ENCODE measurements around the gene NAA20. TPM values are rescaled to one million over a fixed set of nuclear protein-coding genes. Genes with fewer than 3 reads are reported as not detected.

The NAA20 gene
- total RNA-seq, 4 donors from 2014 or later = 45.5 to 73.2 (median 61.5) TPM

DNA sequence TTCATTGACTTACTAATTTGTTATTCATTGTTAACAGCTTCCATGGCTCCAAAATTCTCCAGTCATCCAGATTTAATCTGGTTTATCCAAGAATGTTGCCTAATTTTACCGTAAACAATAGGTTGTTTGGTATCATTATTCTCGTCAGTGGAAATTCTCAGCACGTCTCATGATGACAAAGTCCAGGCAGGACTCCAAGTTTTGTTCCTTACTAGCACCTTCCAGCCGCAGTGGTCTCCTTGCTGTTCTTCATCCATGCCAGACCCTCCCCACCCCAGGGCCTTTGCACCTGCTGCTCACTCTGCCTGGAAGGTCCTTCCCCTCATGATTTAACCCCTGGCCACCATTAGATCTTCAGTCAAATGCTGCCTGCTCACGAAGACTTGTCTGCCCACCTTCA lies 48.1 kb upstream of the NAA20 start:
- in situ Hi-C loops (cut with MboI; ENCODE audit: low sequenced_read_pairs in 4 of 4) (no loop called here), intact Hi-C loops (cut with DNase I; ENCODE audit: low total_unique reads) (no loop called here)
- TF ChIP-seq, protein P1, sequence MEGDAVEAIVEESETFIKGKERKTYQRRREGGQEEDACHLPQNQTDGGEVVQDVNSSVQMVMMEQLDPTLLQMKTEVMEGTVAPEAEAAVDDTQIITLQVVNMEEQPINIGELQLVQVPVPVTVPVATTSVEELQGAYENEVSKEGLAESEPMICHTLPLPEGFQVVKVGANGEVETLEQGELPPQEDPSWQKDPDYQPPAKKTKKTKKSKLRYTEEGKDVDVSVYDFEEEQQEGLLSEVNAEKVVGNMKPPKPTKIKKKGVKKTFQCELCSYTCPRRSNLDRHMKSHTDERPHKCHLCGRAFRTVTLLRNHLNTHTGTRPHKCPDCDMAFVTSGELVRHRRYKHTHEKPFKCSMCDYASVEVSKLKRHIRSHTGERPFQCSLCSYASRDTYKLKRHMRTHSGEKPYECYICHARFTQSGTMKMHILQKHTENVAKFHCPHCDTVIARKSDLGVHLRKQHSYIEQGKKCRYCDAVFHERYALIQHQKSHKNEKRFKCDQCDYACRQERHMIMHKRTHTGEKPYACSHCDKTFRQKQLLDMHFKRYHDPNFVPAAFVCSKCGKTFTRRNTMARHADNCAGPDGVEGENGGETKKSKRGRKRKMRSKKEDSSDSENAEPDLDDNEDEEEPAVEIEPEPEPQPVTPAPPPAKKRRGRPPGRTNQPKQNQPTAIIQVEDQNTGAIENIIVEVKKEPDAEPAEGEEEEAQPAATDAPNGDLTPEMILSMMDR (IDR thresholded peaks at IDR 0.05 in 4 of 5, conservative IDR thresholded peaks at IDR 0.05 in 1 of 5) = no peak
- no peak for TF ChIP-seq POLR2A (IDR thresholded peaks at IDR 0.05)
- Histone ChIP-seq H3K36me3 (peaks cover 0 to 11% of the 10 kb centered on the region in 2 donors), H3K4me1 (peaks cover 25 to 30% of the 10 kb centered on the region in 2 donors), H3K4me3 (no peak overlapping the region), H3K9me3 (no peaks in the 10 kb centered on the region), H3K27me3 (no peaks in the 10 kb centered on the region), H3K27ac (peak overlapping the region; percentile 18 to 67 (median 24))
- no peak for ATAC-seq
- DNase-seq = no peak

DNA sequence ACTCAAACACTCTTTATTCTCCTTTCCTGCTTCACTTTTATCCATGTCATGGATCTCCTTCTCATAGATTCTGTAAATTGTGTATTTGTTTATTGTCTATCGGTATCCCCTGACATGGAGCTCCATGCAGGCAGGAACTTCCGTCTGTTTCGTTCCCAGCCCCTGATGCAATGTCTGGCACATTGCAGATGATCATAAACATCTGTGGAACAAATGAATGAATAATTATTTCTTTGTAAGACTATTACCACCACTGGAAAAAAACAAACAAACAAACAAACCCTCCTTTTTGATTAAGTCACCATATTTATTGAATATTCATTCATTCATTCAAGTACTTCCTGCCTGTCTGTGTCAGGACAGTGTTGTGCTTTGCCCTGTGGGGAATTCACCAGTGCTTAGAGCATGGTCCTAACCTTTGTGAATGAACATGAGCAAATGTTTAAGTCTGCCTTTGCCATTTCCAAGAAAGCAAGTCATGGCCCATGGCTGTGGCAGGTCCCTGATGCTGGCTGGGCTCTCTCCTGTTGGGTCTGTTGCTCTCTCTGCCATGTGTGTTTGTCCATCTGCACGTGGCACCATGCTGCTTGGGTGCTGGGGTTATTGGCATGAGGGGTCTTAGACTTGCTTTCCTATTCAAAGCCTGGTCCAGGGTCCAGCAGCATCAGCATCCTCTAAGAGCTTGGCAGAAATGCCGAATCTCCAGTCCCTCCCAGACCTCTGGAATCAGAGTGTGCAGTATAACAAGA lies 47.5 kb upstream of the NAA20 start:
- H3K4me3 ChIP-seq = no peak overlapping the region
- no peaks in the 10 kb centered on the region for H3K9me3 ChIP-seq
- in situ Hi-C loops (cut with MboI; ENCODE audit: low sequenced_read_pairs in 4 of 4) = no loop called here
- H3K27me3 ChIP-seq = no peaks in the 10 kb centered on the region
- ATAC-seq (no peak), DNase-seq (no peak)
- TF ChIP-seq POLR2A (IDR thresholded peaks at IDR 0.05) = no peak
- TF ChIP-seq, protein P1 (IDR thresholded peaks at IDR 0.05 in 4 of 5, conservative IDR thresholded peaks at IDR 0.05 in 1 of 5) = no peak
- intact Hi-C loops (cut with DNase I; ENCODE audit: low total_unique reads) = loop anchor here (5.0 kb wide), 1 partner anchor 32 kb away; no protein-coding TSS in a partner anchor
- H3K27ac ChIP-seq = peak overlapping the region; percentile 18 to 67 (median 24)
- peaks cover 25 to 30% of the 10 kb centered on the region in 2 donors for H3K4me1 ChIP-seq
- H3K36me3 ChIP-seq = peaks cover 0 to 11% of the 10 kb centered on the region in 2 donors

DNA sequence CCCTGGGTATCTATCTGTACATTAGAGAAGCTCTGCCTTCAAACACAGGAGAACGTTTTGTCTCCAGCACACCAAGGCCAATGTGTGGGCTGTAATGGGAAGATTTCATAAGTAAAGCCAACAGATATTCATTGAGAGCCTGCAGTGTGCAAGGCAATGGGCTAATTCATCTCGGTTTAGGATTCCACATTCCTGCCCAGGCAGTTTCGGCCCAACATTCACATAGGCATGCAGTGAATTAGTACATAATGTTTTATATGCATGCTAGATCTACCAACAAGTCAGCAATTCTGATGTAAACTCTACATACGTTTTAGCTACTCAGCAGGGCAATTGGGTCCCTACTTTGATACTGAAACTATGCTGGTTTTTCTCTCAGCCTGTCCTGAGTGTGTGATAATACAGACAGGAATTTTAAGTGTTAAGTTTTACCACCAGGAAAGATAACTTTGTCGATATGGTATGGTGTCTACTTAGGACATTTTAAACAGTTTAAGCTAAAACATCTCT lies 46.9 kb upstream of the NAA20 start:
- in situ Hi-C loops (cut with MboI; ENCODE audit: low sequenced_read_pairs in 4 of 4) (no loop called here), intact Hi-C loops (cut with DNase I; ENCODE audit: low total_unique reads) (loop anchor here (5.0 kb wide), 1 partner anchor 33 kb away; no protein-coding TSS in a partner anchor)
- ATAC-seq (no peak), DNase-seq (no peak)
- H3K27me3 ChIP-seq = no peaks in the 10 kb centered on the region
- no peak overlapping the region for H3K4me3 ChIP-seq
- H3K9me3 ChIP-seq = no peaks in the 10 kb centered on the region
- peak overlapping the region in 3 of 4 donors; percentile 18 to 67 (median 20) for H3K27ac ChIP-seq
- TF ChIP-seq, protein P1 (IDR thresholded peaks at IDR 0.05 in 4 of 5, conservative IDR thresholded peaks at IDR 0.05 in 1 of 5) = no peak
- no peak for TF ChIP-seq POLR2A (IDR thresholded peaks at IDR 0.05)
- H3K36me3 ChIP-seq = peaks cover 0 to 11% of the 10 kb centered on the region in 2 donors
- peaks cover 21 to 25% of the 10 kb centered on the region in 2 donors for H3K4me1 ChIP-seq

DNA sequence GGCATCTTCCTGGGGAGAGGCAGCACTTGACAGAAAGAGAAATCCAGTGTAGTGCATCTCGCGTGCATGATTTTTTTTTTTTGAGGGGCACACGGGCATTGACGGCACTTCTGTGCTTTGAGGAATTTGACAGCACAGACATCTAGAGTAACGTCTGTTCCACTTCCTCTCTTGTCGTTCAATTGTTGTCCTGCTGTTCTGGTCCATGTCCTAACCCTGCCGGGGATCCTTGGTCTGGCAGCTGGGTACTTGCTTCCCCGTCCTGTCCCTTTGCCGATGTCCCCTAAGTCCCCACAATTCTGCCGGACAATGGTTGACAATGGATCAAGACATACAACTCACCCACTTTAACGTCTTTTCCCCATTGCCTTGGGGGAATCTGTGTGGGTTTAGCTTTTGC lies 46.0 kb upstream of the NAA20 start:
- H3K4me3 ChIP-seq = no peak overlapping the region
- DNase-seq (no peak), ATAC-seq (no peak)
- TF ChIP-seq, protein P1 (IDR thresholded peaks at IDR 0.05 in 4 of 5, conservative IDR thresholded peaks at IDR 0.05 in 1 of 5) = no peak
- TF ChIP-seq POLR2A (IDR thresholded peaks at IDR 0.05) = no peak
- peaks cover 27 to 33% of the 10 kb centered on the region in 2 donors for H3K4me1 ChIP-seq
- no peaks in the 10 kb centered on the region for H3K9me3 ChIP-seq
- in situ Hi-C loops (cut with MboI; ENCODE audit: low sequenced_read_pairs in 4 of 4) = no loop called here
- no peaks in the 10 kb centered on the region for H3K27me3 ChIP-seq
- peaks cover 0 to 11% of the 10 kb centered on the region in 2 donors for H3K36me3 ChIP-seq
- peak overlapping the region in 1 of 4 donors; percentile 67 for H3K27ac ChIP-seq
- intact Hi-C loops (cut with DNase I; ENCODE audit: low total_unique reads) = loop anchor here (5.0 kb wide), 1 partner anchor 34 kb away; no protein-coding TSS in a partner anchor
